Vagina (tissue), 2 donors: Measurements from ENCODE around the gene DVL1. TPM values are rescaled to one million over a fixed set of nuclear protein-coding genes. Genes with fewer than 3 reads are reported as not detected.

Experiments used
- DNase-seq, 2 donors: peaks; one replicate each; pipeline ENCODE4 v3.0.0-alpha.2; 2017; ENCODE audit errors: extremely low spot score in 2 of 2
- H3K27ac ChIP-seq: fragments of 200-600 bp; sonication (generic); one replicate; pipeline ENCODE4 v1.5.1; 2019
- H3K27me3 ChIP-seq: fragments of 200-600 bp; sonication (generic); one replicate; pipeline ENCODE4 v1.5.1; 2019
- H3K36me3 ChIP-seq, 2 donors: fragments of 200-600 bp; sonication (generic); one replicate each; pipeline ENCODE4 v1.5.1; 2017 to 2019
- H3K4me1 ChIP-seq: fragments of 200-600 bp; sonication (generic); one replicate; pipeline ENCODE4 v1.5.1; 2019
- H3K4me3 ChIP-seq, 2 donors: fragments of 200-600 bp; sonication (generic); 1 replicate in 1 of 2; 2 replicates in 1 of 2; pipeline ENCODE4 v1.5.1; 2016 to 2019
- H3K9me3 ChIP-seq: fragments of 200-600 bp; sonication (generic); one replicate; pipeline ENCODE4 v1.5.1; 2019
- POLR2A ChIP-seq, 2 donors: fragments of 450-650 bp; IDR thresholded peaks; one replicate each; pipeline ENCODE4 v1.6.1; 2017; ENCODE audit warnings: antibody characterized with exemption in 2 of 2, mild to moderate bottlenecking in 2 of 2, moderate library complexity in 2 of 2
- POLR2AphosphoS5 ChIP-seq, 2 donors: sonication (generic); formaldehyde crosslinking; IDR thresholded peaks; one replicate each; pipeline ENCODE4 v1.9.0; 2017; ENCODE audit warnings: antibody characterized with exemption in 2 of 2, mild to moderate bottlenecking in 2 of 2, low read depth in 1 of 2; ENCODE audit not compliant: insufficient read depth in 1 of 2
- intact Hi-C: fragments of 100-400 bp; cut with DNase I; formaldehyde crosslinking; loops from one replicate; pipeline ENCODE4 v1.15.1; 2023
- total RNA-seq: library from RNA; depleted of rRNA; stranded (reverse); fragments of >200 nt; gene quantifications from one replicate; pipeline ENCODE4 v1.2.3, GENCODE V29; 2016
- TF ChIP-seq, protein P1 (sequence below), 3 experiments: fragments of 450-650 bp in 2 of 3; fragments of 200-600 bp in 1 of 3; sonication (generic) in 1 of 3; IDR thresholded peaks; one replicate each; pipeline ENCODE4 v1.5.1; 2017 to 2019; ENCODE audit warnings: antibody characterized with exemption in 3 of 3, mild to moderate bottlenecking in 2 of 3, moderate library complexity in 2 of 3

The DVL1 gene
- total RNA-seq, 1 donor from 2014 or later: 72.4 TPM

GRCh38 chr1:1298861-1299685 lies 50.1 kb downstream of the DVL1 start:
- Histone ChIP-seq H3K9me3 (no peaks in the 10 kb centered on the region), H3K27me3 (no peaks in the 10 kb centered on the region), H3K4me1 (peaks cover 25% of the 10 kb centered on the region), H3K27ac (no peak overlapping the region), H3K4me3 (no peak overlapping the region), H3K36me3 (peaks cover 0 to 9% of the 10 kb centered on the region in 2 donors)
- DNase-seq: no peak
- intact Hi-C loops: no loop called here
- TF ChIP-seq POLR2A (IDR thresholded peaks at IDR 0.05): no peak
- TF ChIP-seq, protein P1, sequence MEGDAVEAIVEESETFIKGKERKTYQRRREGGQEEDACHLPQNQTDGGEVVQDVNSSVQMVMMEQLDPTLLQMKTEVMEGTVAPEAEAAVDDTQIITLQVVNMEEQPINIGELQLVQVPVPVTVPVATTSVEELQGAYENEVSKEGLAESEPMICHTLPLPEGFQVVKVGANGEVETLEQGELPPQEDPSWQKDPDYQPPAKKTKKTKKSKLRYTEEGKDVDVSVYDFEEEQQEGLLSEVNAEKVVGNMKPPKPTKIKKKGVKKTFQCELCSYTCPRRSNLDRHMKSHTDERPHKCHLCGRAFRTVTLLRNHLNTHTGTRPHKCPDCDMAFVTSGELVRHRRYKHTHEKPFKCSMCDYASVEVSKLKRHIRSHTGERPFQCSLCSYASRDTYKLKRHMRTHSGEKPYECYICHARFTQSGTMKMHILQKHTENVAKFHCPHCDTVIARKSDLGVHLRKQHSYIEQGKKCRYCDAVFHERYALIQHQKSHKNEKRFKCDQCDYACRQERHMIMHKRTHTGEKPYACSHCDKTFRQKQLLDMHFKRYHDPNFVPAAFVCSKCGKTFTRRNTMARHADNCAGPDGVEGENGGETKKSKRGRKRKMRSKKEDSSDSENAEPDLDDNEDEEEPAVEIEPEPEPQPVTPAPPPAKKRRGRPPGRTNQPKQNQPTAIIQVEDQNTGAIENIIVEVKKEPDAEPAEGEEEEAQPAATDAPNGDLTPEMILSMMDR (IDR thresholded peaks at IDR 0.05): no peak
- no peak for TF ChIP-seq POLR2AphosphoS5 (IDR thresholded peaks at IDR 0.05; ENCODE audit: insufficient read depth in 1 of 2, low read depth in 1 of 2)

DNA sequence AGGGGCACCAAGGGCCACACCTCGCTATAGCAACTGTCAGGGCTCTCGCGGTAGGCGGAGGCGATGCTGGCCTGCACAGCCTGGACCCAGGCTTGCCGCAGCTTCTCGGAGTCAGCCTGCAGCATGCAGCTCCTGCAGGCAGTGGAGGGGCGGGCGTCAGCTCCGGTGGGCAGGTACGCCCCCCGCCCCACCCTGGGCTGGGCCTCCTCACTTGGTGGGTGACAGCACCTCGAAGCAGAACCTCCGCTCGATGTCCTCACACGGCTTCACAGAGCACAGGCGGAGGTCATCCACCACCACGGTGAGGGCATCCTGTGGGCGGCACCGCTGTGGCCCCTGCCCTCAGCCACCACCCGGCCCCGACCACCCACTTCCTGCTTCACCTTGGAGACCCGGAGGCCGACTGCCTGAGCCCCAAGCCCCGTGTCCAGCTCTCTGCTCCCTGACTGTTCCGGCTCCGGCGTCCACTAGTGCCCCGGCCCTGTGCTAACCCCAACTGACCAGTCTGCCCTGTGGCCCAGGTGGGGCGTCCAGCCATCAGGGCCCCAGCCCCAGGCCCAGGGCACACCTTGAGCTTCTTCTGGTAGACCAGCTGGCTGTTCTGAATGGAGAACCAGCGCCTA lies 51.3 kb downstream of the DVL1 start:
- DNase-seq: no peak
- Histone ChIP-seq H3K27ac (no peak overlapping the region), H3K36me3 (peaks cover 0 to 9% of the 10 kb centered on the region in 2 donors), H3K9me3 (no peaks in the 10 kb centered on the region), H3K4me1 (peaks cover 13% of the 10 kb centered on the region), H3K27me3 (no peaks in the 10 kb centered on the region), H3K4me3 (no peak overlapping the region)
- TF ChIP-seq POLR2AphosphoS5 (IDR thresholded peaks at IDR 0.05; ENCODE audit: insufficient read depth in 1 of 2, low read depth in 1 of 2): no peak
- no peak for TF ChIP-seq POLR2A (IDR thresholded peaks at IDR 0.05)
- TF ChIP-seq, protein P1 (IDR thresholded peaks at IDR 0.05): no peak
- intact Hi-C loops: no loop called here

- Histone ChIP-seq H3K27ac (no peak overlapping the region), H3K9me3 (no peaks in the 10 kb centered on the region), H3K4me1 (peaks cover 4% of the 10 kb centered on the region), H3K4me3 (no peak overlapping the region), H3K27me3 (no peaks in the 10 kb centered on the region), H3K36me3 (peaks cover 0 to 9% of the 10 kb centered on the region in 2 donors)
- TF ChIP-seq POLR2A (IDR thresholded peaks at IDR 0.05) (no peak), POLR2AphosphoS5 (IDR thresholded peaks at IDR 0.05; ENCODE audit: insufficient read depth in 1 of 2, low read depth in 1 of 2) (no peak)
- TF ChIP-seq, protein P1 (IDR thresholded peaks at IDR 0.05): no peak
- intact Hi-C loops: no loop called here
- no peak for DNase-seq
Measured at GRCh38 chr1:1296070-1297061, 52.9 kb downstream of the DVL1 start.

- TF ChIP-seq POLR2AphosphoS5 (IDR thresholded peaks at IDR 0.05; ENCODE audit: insufficient read depth in 1 of 2, low read depth in 1 of 2): no peak
- TF ChIP-seq POLR2A (IDR thresholded peaks at IDR 0.05): no peak
- TF ChIP-seq, protein P1 (IDR thresholded peaks at IDR 0.05): no peak
- intact Hi-C loops: no loop called here
- peaks cover 0 to 9% of the 10 kb centered on the region in 2 donors for H3K36me3 ChIP-seq
- no peak for DNase-seq
- H3K27me3 ChIP-seq: no peaks in the 10 kb centered on the region
- peaks cover 14% of the 10 kb centered on the region for H3K4me1 ChIP-seq
- H3K27ac ChIP-seq: no peak overlapping the region
- H3K9me3 ChIP-seq: no peaks in the 10 kb centered on the region
- H3K4me3 ChIP-seq: no peak overlapping the region
Measured at GRCh38 chr1:1295154-1295923, 53.9 kb downstream of the DVL1 start.
